ENCODE data around the gene CLASRP. TPM values are rescaled to one million over a fixed set of nuclear protein-coding genes. Genes with fewer than 3 reads are reported as not detected.
"Not testable (repeated sequence)": the region's sequence is repeated elsewhere in the genome, so short reads cannot be mapped to it uniquely, and the experiment has no call there.

The CLASRP gene
- total and polyA plus RNA-seq, 7 donors, result 19.0 to 157 (median 65.6) TPM

GRCh38 chr19:45117167-45117594, 78.3 kb downstream of the CLASRP start:
- TF ChIP-seq POLR2A (IDR thresholded peaks at IDR 0.05) (no peak), CTCF (IDR thresholded peaks at IDR 0.05) (no peak), EP300 (IDR thresholded peaks at IDR 0.05) (no peak), POLR2AphosphoS5 (IDR thresholded peaks at IDR 0.05) (no peak)
- peaks cover 0 to 24% (median 14%) of the 10 kb centered on the region in 4 donors for H3K4me1 ChIP-seq
- no peaks in the 10 kb centered on the region for H3K27me3 ChIP-seq
- DNase-seq, result no peak
- H3K9me3 ChIP-seq, result no peaks in the 10 kb centered on the region
- H3K36me3 ChIP-seq, result no peaks in the 10 kb centered on the region
- WGBS, 2 donors, result 30 to 39% methylated on average over 16 of the region's 16 CpGs
- no peak overlapping the region for H3K27ac ChIP-seq
- H3K4me3 ChIP-seq, result no peak overlapping the region
- intact Hi-C loops (cut with DNase I), result no loop called here

- H3K27me3 ChIP-seq, result no peaks in the 10 kb centered on the region
- H3K4me3 ChIP-seq, result no peak overlapping the region
- peaks cover 0 to 24% (median 14%) of the 10 kb centered on the region in 4 donors for H3K4me1 ChIP-seq
- no peak for DNase-seq
- WGBS, 2 donors, result 25 to 64% methylated on average over 12 of the region's 12 CpGs
- intact Hi-C loops (cut with DNase I), result no loop called here
- TF ChIP-seq EP300 (IDR thresholded peaks at IDR 0.05), result no peak
- no peak for TF ChIP-seq CTCF (IDR thresholded peaks at IDR 0.05)
- no peak for TF ChIP-seq POLR2A (IDR thresholded peaks at IDR 0.05)
- no peak for TF ChIP-seq POLR2AphosphoS5 (IDR thresholded peaks at IDR 0.05)
- H3K27ac ChIP-seq, result no peak overlapping the region
- no peaks in the 10 kb centered on the region for H3K36me3 ChIP-seq
- H3K9me3 ChIP-seq, result no peaks in the 10 kb centered on the region
Measured at GRCh38 chr19:45117671-45118070, 78.8 kb downstream of the CLASRP start.

- H3K4me3 ChIP-seq, result no peak overlapping the region
- DNase-seq, result no peak
- no peaks in the 10 kb centered on the region for H3K36me3 ChIP-seq
- 51 to 68% methylated on average over 5 of the region's 5 CpGs for WGBS, 2 donors
- no peak overlapping the region for H3K27ac ChIP-seq
- intact Hi-C loops (cut with DNase I), result no loop called here
- no peak for TF ChIP-seq POLR2AphosphoS5 (IDR thresholded peaks at IDR 0.05)
- TF ChIP-seq POLR2A (IDR thresholded peaks at IDR 0.05), result no peak
- TF ChIP-seq CTCF (IDR thresholded peaks at IDR 0.05), result no peak
- no peak for TF ChIP-seq EP300 (IDR thresholded peaks at IDR 0.05)
- H3K4me1 ChIP-seq, result peaks cover 0 to 24% (median 14%) of the 10 kb centered on the region in 4 donors
- no peaks in the 10 kb centered on the region for H3K9me3 ChIP-seq
- H3K27me3 ChIP-seq, result no peaks in the 10 kb centered on the region
Measured at GRCh38 chr19:45118106-45118505, 79.3 kb downstream of the CLASRP start.

GRCh38 chr19:45118591-45119355, 79.9 kb downstream of the CLASRP start:
- H3K27ac ChIP-seq; H3K27me3 ChIP-seq; H3K4me3 ChIP-seq; H3K36me3 ChIP-seq; H3K9me3 ChIP-seq; DNase-seq; intact Hi-C loops (cut with DNase I): not testable (repeated sequence)
- H3K4me1 ChIP-seq, result peaks cover 0 to 24% (median 14%) of the 10 kb centered on the region in 4 donors
- 11 to 28% methylated on average over 18 of the region's 18 CpGs for WGBS, 2 donors

GRCh38 chr19:45119582-45119981, 80.7 kb downstream of the CLASRP start:
- Histone ChIP-seq H3K9me3 (no peaks in the 10 kb centered on the region), H3K27me3 (no peaks in the 10 kb centered on the region), H3K4me1 (peaks cover 0 to 24% (median 14%) of the 10 kb centered on the region in 4 donors), H3K4me3 (no peak overlapping the region), H3K27ac (no peak overlapping the region), H3K36me3 (peaks cover 0 to 5% (median 0%) of the 10 kb centered on the region in 4 donors)
- DNase-seq, result no peak
- WGBS, 2 donors, result 27 to 68% methylated on average over 6 of the region's 6 CpGs
- intact Hi-C loops (cut with DNase I), result no loop called here
- TF ChIP-seq POLR2A (IDR thresholded peaks at IDR 0.05), result no peak
- TF ChIP-seq EP300 (IDR thresholded peaks at IDR 0.05), result no peak
- no peak for TF ChIP-seq CTCF (IDR thresholded peaks at IDR 0.05)
- no peak for TF ChIP-seq POLR2AphosphoS5 (IDR thresholded peaks at IDR 0.05)

Small RNA genes lying within 50 kb of the gene (small RNA-seq; reads per million reads assigned to genes)
- 0 reads per million in 3 donors for gene RNU6-611P

Other genes with a start within 250 kb of the CLASRP start
- gene BCAM, start 229.9 kb upstream of the CLASRP start, total RNA-seq, result 10 to 100 TPM in 3 of 4 donors, 1 to 10 TPM in 1; 6.1 to 36.3 (median 13.4) TPM
- gene BCAM, start 229.9 kb upstream of the CLASRP start, polyA plus RNA-seq, result 10 to 100 TPM in 1 of 3 donors, 1 to 10 TPM in 2; 1.2 to 19.9 (median 2.1) TPM
- 10 to 100 TPM; 16.3 to 39.6 (median 27.3) TPM for gene NECTIN2, start 192.7 kb upstream of the CLASRP start, total RNA-seq
- 10 to 100 TPM; 15.6 to 68.6 (median 27.3) TPM for gene NECTIN2, start 192.7 kb upstream of the CLASRP start, polyA plus RNA-seq
- 10 to 100 TPM; 21.6 to 40.2 (median 33.1) TPM for gene TOMM40, start 147.8 kb upstream of the CLASRP start, total RNA-seq
- 10 to 100 TPM; 32.4 to 76.8 (median 32.4) TPM for gene TOMM40, start 147.8 kb upstream of the CLASRP start, polyA plus RNA-seq
- gene APOE, start 133.2 kb upstream of the CLASRP start, total RNA-seq, result 100 to 1,000 TPM in 2 of 4 donors, 10 to 100 TPM in 2; 63.5 to 188 (median 92.2) TPM
- gene APOE, start 133.2 kb upstream of the CLASRP start, polyA plus RNA-seq, result 100 to 1,000 TPM; 111 to 326 (median 208) TPM
- 10 to 100 TPM in 1 of 4 donors, 1 to 10 TPM in 2, not detected in 1; 2.3 to 11.8 (median 5.8) TPM for gene APOC1, start 124.4 kb upstream of the CLASRP start, total RNA-seq
- 10 to 100 TPM; 46.2 to 73.3 (median 49.9) TPM for gene APOC1, start 124.4 kb upstream of the CLASRP start, polyA plus RNA-seq
- gene APOC4, start 96.8 kb upstream of the CLASRP start, total RNA-seq, result not detected
- gene APOC4, start 96.8 kb upstream of the CLASRP start, polyA plus RNA-seq, result not detected
- not detected for gene APOC2, start 93.0 kb upstream of the CLASRP start, total RNA-seq
- gene APOC2, start 93.0 kb upstream of the CLASRP start, polyA plus RNA-seq, result 10 to 100 TPM in 1 of 3 donors, 1 to 10 TPM in 2; 3.0 to 10.6 (median 3.3) TPM
- gene CLPTM1, start 83.7 kb upstream of the CLASRP start, total RNA-seq, result 10 to 100 TPM; 31.6 to 51.5 (median 45.1) TPM
- 10 to 100 TPM; 22.2 to 94.0 (median 27.0) TPM for gene CLPTM1, start 83.7 kb upstream of the CLASRP start, polyA plus RNA-seq
- gene RELB, start 37.6 kb upstream of the CLASRP start, total RNA-seq, result 10 to 100 TPM in 1 of 4 donors, 1 to 10 TPM in 3; 3.2 to 16.7 (median 4.1) TPM
- gene RELB, start 37.6 kb upstream of the CLASRP start, polyA plus RNA-seq, result 10 to 100 TPM; 21.0 to 50.2 (median 30.0) TPM
- gene ZNF296, start 37.4 kb downstream of the CLASRP start, total RNA-seq, result 1 to 10 TPM in 1 of 4 donors, under 1 TPM in 1, not detected in 2; 0.41 to 1.2 TPM
- 1 to 10 TPM; 2.8 to 5.4 (median 3.0) TPM for gene ZNF296, start 37.4 kb downstream of the CLASRP start, polyA plus RNA-seq
- 10 to 100 TPM; 10.3 to 18.2 (median 16.2) TPM for gene GEMIN7, start 40.2 kb downstream of the CLASRP start, total RNA-seq
- gene GEMIN7, start 40.2 kb downstream of the CLASRP start, polyA plus RNA-seq, result 10 to 100 TPM; 27.0 to 31.2 (median 30.6) TPM
- 10 to 100 TPM; 17.8 to 23.2 (median 19.9) TPM for gene PPP1R37, start 54.1 kb downstream of the CLASRP start, total RNA-seq
- gene PPP1R37, start 54.1 kb downstream of the CLASRP start, polyA plus RNA-seq, result 10 to 100 TPM; 21.6 to 32.5 (median 22.4) TPM
- gene NKPD1, start 121.9 kb downstream of the CLASRP start, total RNA-seq, result under 1 TPM in 1 of 4 donors, not detected in 3; 0.83 TPM
- under 1 TPM in 1 of 3 donors, not detected in 2; 0.12 TPM for gene NKPD1, start 121.9 kb downstream of the CLASRP start, polyA plus RNA-seq
- 10 to 100 TPM; 15.1 to 36.4 (median 27.2) TPM for gene TRAPPC6A, start 139.2 kb downstream of the CLASRP start, total RNA-seq
- 10 to 100 TPM; 50.3 to 67.5 (median 66.1) TPM for gene TRAPPC6A, start 139.2 kb downstream of the CLASRP start, polyA plus RNA-seq
- gene BLOC1S3, start 139.7 kb downstream of the CLASRP start, total RNA-seq, result 10 to 100 TPM in 1 of 4 donors, 1 to 10 TPM in 3; 6.1 to 10.9 (median 7.8) TPM
- 1 to 10 TPM; 2.8 to 7.0 (median 3.0) TPM for gene BLOC1S3, start 139.7 kb downstream of the CLASRP start, polyA plus RNA-seq
- gene EXOC3L2, start 206.4 kb downstream of the CLASRP start, total RNA-seq, result under 1 TPM in 2 of 4 donors, not detected in 2; 0.14 to 0.33 TPM
- 1 to 10 TPM in 1 of 3 donors, under 1 TPM in 1, not detected in 1; 0.69 to 1.7 TPM for gene EXOC3L2, start 206.4 kb downstream of the CLASRP start, polyA plus RNA-seq
- gene MARK4, start 212.2 kb downstream of the CLASRP start, total RNA-seq, result 10 to 100 TPM; 12.7 to 39.9 (median 15.2) TPM
- 10 to 100 TPM in 1 of 3 donors, 1 to 10 TPM in 2; 6.2 to 12.3 (median 7.2) TPM for gene MARK4, start 212.2 kb downstream of the CLASRP start, polyA plus RNA-seq

All from sigmoid colon (tissue), 7 donors.